EL (cell line): ENCODE results near the gene ABCB9.
A peak's percentile ranks its signal among the peaks of the same experiment; 100 is the strongest.

Experiments used
- DNase-seq: peaks from one replicate; pipeline ENCODE4 v3.0.0-alpha.2; 2016

Gene ABCB9

GRCh38 chr12:122961531-122962329 is 4.5 kb downstream of the ABCB9 start:
- DNase-seq, result no peak

GRCh38 chr12:122960193-122960569 is 6.1 kb downstream of the ABCB9 start:
- DNase-seq, result no peak

- DNase-seq, result no peak
Measured at GRCh38 chr12:122959566-122960192, 6.6 kb downstream of the ABCB9 start.

- no peak for DNase-seq
Measured at GRCh38 chr12:122958198-122958888, 7.9 kb downstream of the ABCB9 start.

GRCh38 chr12:122956035-122956434 is 10.2 kb downstream of the ABCB9 start:
- DNase-seq, result no peak

- DNase-seq, result no peak
Measured at GRCh38 chr12:122955156-122955555, 11.1 kb downstream of the ABCB9 start.

- DNase-seq, result peak; percentile 70
Measured at GRCh38 chr12:122951979-122952892, 14.0 kb downstream of the ABCB9 start.

GRCh38 chr12:122951406-122951805 is 14.9 kb downstream of the ABCB9 start:
- DNase-seq, result peak; percentile 70

- DNase-seq, result no peak
Measured at GRCh38 chr12:122949816-122950675, 16.2 kb downstream of the ABCB9 start.

GRCh38 chr12:122949405-122949804 is 16.9 kb downstream of the ABCB9 start:
- no peak for DNase-seq

- DNase-seq, result no peak
Measured at GRCh38 chr12:122948605-122949004, 17.7 kb downstream of the ABCB9 start.

- no peak for DNase-seq
Measured at GRCh38 chr12:122947352-122947792, 18.9 kb downstream of the ABCB9 start.

- peak; percentile 100 for DNase-seq
Measured at GRCh38 chr12:122946690-122947341, 19.4 kb downstream of the ABCB9 start.

- peak; percentile 62 for DNase-seq
Measured at GRCh38 chr12:122944605-122945592, 21.4 kb downstream of the ABCB9 start.

- no peak for DNase-seq
Measured at GRCh38 chr12:122943196-122943595, 23.1 kb downstream of the ABCB9 start.

GRCh38 chr12:122942637-122943036 is 23.6 kb downstream of the ABCB9 start:
- no peak for DNase-seq

- DNase-seq, result peak; percentile 46
Measured at GRCh38 chr12:122941351-122941750, 24.9 kb downstream of the ABCB9 start.

GRCh38 chr12:122939125-122939524 is 27.1 kb downstream of the ABCB9 start:
- DNase-seq, result no peak

GRCh38 chr12:122937622-122938091 is 28.6 kb downstream of the ABCB9 start:
- DNase-seq, result no peak

GRCh38 chr12:122935318-122935717 is 30.9 kb downstream of the ABCB9 start:
- DNase-seq, result no peak
